ENCODE results near the gene KRTAP16-1. TPM values are rescaled to one million over a fixed set of nuclear protein-coding genes. Genes with fewer than 3 reads are reported as not detected.
A peak's percentile ranks its signal among the peaks of the same experiment; 100 is the strongest.

Gene KRTAP16-1
- total RNA-seq, 1 donor from 2014 or later, result not detected

GRCh38 chr17:41322903-41323895 lies 14.1 kb upstream of the KRTAP16-1 start:
- Mint-ChIP-seq H3K36me3 (peaks cover 4% of the 10 kb centered on the region), H3K9me3 (peaks cover 24% of the 10 kb centered on the region), H3K27me3 (ENCODE audit: low read depth) (no peaks in the 10 kb centered on the region), H3K4me3 (no peak overlapping the region), H3K27ac (no peak overlapping the region), H3K4me1 (peaks cover 12% of the 10 kb centered on the region)
- DNase-seq (ENCODE audit: low spot score in 2 of 2, unreplicated experiment in 2 of 2), result no peak
- no peak for TF ChIP-seq CTCF (IDR thresholded peaks at IDR 0.05; ENCODE audit: unreplicated experiment)

GRCh38 chr17:41322094-41322902 lies 13.2 kb upstream of the KRTAP16-1 start:
- H3K4me3 Mint-ChIP-seq, result no peak overlapping the region
- peak; percentile 73 for TF ChIP-seq CTCF (IDR thresholded peaks at IDR 0.05; ENCODE audit: unreplicated experiment)
- peaks cover 12% of the 10 kb centered on the region for H3K4me1 Mint-ChIP-seq
- H3K9me3 Mint-ChIP-seq, result peaks cover 25% of the 10 kb centered on the region
- no peaks in the 10 kb centered on the region for H3K27me3 Mint-ChIP-seq (ENCODE audit: low read depth)
- H3K27ac Mint-ChIP-seq, result no peak overlapping the region
- H3K36me3 Mint-ChIP-seq, result peaks cover 4% of the 10 kb centered on the region
- DNase-seq (ENCODE audit: low spot score in 2 of 2, unreplicated experiment in 2 of 2), result no peak

- Mint-ChIP-seq H3K27ac (no peak overlapping the region), H3K9me3 (peaks cover 25% of the 10 kb centered on the region), H3K4me3 (no peak overlapping the region), H3K27me3 (ENCODE audit: low read depth) (peaks cover 2% of the 10 kb centered on the region), H3K36me3 (peaks cover 4% of the 10 kb centered on the region), H3K4me1 (peaks cover 6% of the 10 kb centered on the region)
- TF ChIP-seq CTCF (IDR thresholded peaks at IDR 0.05; ENCODE audit: unreplicated experiment), result no peak
- no peak for DNase-seq (ENCODE audit: low spot score in 2 of 2, unreplicated experiment in 2 of 2)
Observed at GRCh38 chr17:41318231-41318630, 9.1 kb upstream of the KRTAP16-1 start.

- no peak for DNase-seq (ENCODE audit: low spot score in 2 of 2, unreplicated experiment in 2 of 2)
- peaks cover 4% of the 10 kb centered on the region for H3K36me3 Mint-ChIP-seq
- peaks cover 24% of the 10 kb centered on the region for H3K9me3 Mint-ChIP-seq
- H3K27me3 Mint-ChIP-seq (ENCODE audit: low read depth), result peaks cover 5% of the 10 kb centered on the region
- TF ChIP-seq CTCF (IDR thresholded peaks at IDR 0.05; ENCODE audit: unreplicated experiment), result no peak
- H3K4me1 Mint-ChIP-seq, result no peaks in the 10 kb centered on the region
- H3K27ac Mint-ChIP-seq, result no peak overlapping the region
- no peak overlapping the region for H3K4me3 Mint-ChIP-seq
Observed at GRCh38 chr17:41315814-41316445, 6.8 kb upstream of the KRTAP16-1 start.

- H3K27ac Mint-ChIP-seq, result no peak within 1 kb of the TSS
- TF ChIP-seq CTCF (IDR thresholded peaks at IDR 0.05; ENCODE audit: unreplicated experiment), result no peak
- H3K36me3 Mint-ChIP-seq, result peaks cover 4% of the 10 kb centered on the region
- H3K9me3 Mint-ChIP-seq, result peaks cover 18% of the 10 kb centered on the region
- no peak for DNase-seq (ENCODE audit: low spot score in 2 of 2, unreplicated experiment in 2 of 2)
- H3K4me3 Mint-ChIP-seq, result no peak within 1 kb of the TSS
- H3K4me1 Mint-ChIP-seq, result no peaks in the 10 kb centered on the region
- peaks cover 5% of the 10 kb centered on the region for H3K27me3 Mint-ChIP-seq (ENCODE audit: low read depth)
Observed at GRCh38 chr17:41315204-41315794, 6.2 kb upstream of the KRTAP16-1 start, which contains the start of gene KRTAP17-1. Gene KRTAP17-1 (minus strand): TSS chr17:41315710. CDS start chr17:41315650, 60 bp downstream.

Data from mesothelial cell of epicardium (in vitro differentiated cells).